OCI-LY1 (cell line): ENCODE results near the gene CAPRIN2.

Experiments
- H2AFZ ChIP-seq: fragments of 200-600 bp; sonication (generic), shearing (Covaris generic); 2 replicates; pipeline ENCODE4 v1.6.0; 2014; ENCODE audit warnings: antibody characterized with exemption, mild to moderate bottlenecking, low read length
- H3F3A ChIP-seq: fragments of 200-600 bp; sonication (generic), shearing (Covaris generic); 2 replicates; pipeline ENCODE4 v1.6.0; 2014; ENCODE audit warnings: mild to moderate bottlenecking, antibody characterized with exemption, low read length, moderate library complexity; ENCODE audit not compliant: insufficient read depth
- H3K27ac ChIP-seq: fragments of 200-600 bp; sonication (generic); 2 replicates; pipeline ENCODE4 v1.5.1; 2014; ENCODE audit warnings: low read length, mixed run types, mild to moderate bottlenecking, low read depth; ENCODE audit not compliant: poor library complexity, severe bottlenecking
- H3K27me3 ChIP-seq: fragments of 200-600 bp; sonication (generic); 2 replicates; pipeline ENCODE4 v1.6.0; 2014; ENCODE audit warnings: antibody characterized with exemption, mild to moderate bottlenecking, low read length, moderate library complexity; ENCODE audit not compliant: insufficient read depth
- H3K36me3 ChIP-seq: fragments of 200-600 bp; sonication (generic); 2 replicates; pipeline ENCODE4 v1.6.1; 2014; ENCODE audit warnings: mild to moderate bottlenecking, antibody characterized with exemption, low read length, moderate library complexity, mixed read lengths; ENCODE audit not compliant: insufficient read depth
- H3K4me1 ChIP-seq: fragments of 200-600 bp; sonication (generic); 2 replicates; pipeline ENCODE4 v1.5.1; 2014; ENCODE audit warnings: mild to moderate bottlenecking, low read length, moderate library complexity; ENCODE audit not compliant: insufficient read depth, severe bottlenecking
- H3K4me2 ChIP-seq: fragments of 200-600 bp; sonication (generic), shearing (Covaris generic); 2 replicates; pipeline ENCODE4 v1.6.1; 2014; ENCODE audit warnings: low read length
- H3K4me3 ChIP-seq: fragments of 200-600 bp; sonication (generic); 2 replicates; pipeline ENCODE4 v1.5.1; 2014; ENCODE audit warnings: low read length, low read depth, mild to moderate bottlenecking, mixed read lengths; ENCODE audit not compliant: poor library complexity, severe bottlenecking
- H3K79me2 ChIP-seq: fragments of 200-600 bp; shearing (Covaris generic); 2 replicates; pipeline ENCODE4 v1.6.1; 2016; ENCODE audit warnings: mixed run types, low read length, mixed read lengths; ENCODE audit not compliant: insufficient read depth
- H3K9ac ChIP-seq: fragments of 200-600 bp; sonication (generic), shearing (Covaris generic); 2 replicates; pipeline ENCODE4 v1.6.1; 2014; ENCODE audit warnings: mild to moderate bottlenecking, low read length, mixed read lengths
- H3K9me2 ChIP-seq: fragments of 200-600 bp; sonication (generic), shearing (Covaris generic); 2 replicates; pipeline ENCODE4 v1.6.1; 2014; ENCODE audit warnings: low read depth, mild to moderate bottlenecking, low read length, mixed read lengths
- H3K9me3 ChIP-seq: fragments of 200-600 bp; shearing (Covaris generic); 2 replicates; pipeline ENCODE4 v1.6.1; 2014; ENCODE audit warnings: low read length, mixed read lengths
- H4K20me1 ChIP-seq: fragments of 200-600 bp; sonication (generic), shearing (Covaris generic); 2 replicates; pipeline ENCODE4 v1.6.0; 2016; ENCODE audit warnings: mild to moderate bottlenecking, low read length; ENCODE audit not compliant: insufficient read depth
- CTCF ChIP-seq: fragments of 200-600 bp; sonication (generic), shearing (Covaris generic); IDR thresholded peaks from 2 replicates; pipeline ENCODE4 v1.5.1; 2017; ENCODE audit warnings: mild to moderate bottlenecking, antibody characterized with exemption, low read length, moderate library complexity, mixed read lengths
- EZH2 ChIP-seq: fragments of 200-600 bp; sonication (generic), shearing (Covaris generic); IDR thresholded peaks from 2 replicates; pipeline ENCODE4 v1.8.0; 2017; ENCODE audit warnings: borderline replicate concordance, mixed run types, mild to moderate bottlenecking, antibody characterized with exemption, low read length, moderate library complexity, mixed read lengths

CAPRIN2 gene

GRCh38 chr12:30696103-30696408 is 58.7 kb downstream of the CAPRIN2 start:
- H3K27me3 ChIP-seq: no peaks in the 10 kb centered on the region
- peak overlapping the region; percentile 76 for H2AFZ ChIP-seq
- H3K4me3 ChIP-seq: peak overlapping the region; percentile 79
- H3K9ac ChIP-seq: peak overlapping the region; percentile 76
- no peaks in the 10 kb centered on the region; the same call in 1 of the 2 replicates for H3K36me3 ChIP-seq
- no peaks in the 10 kb centered on the region for H3K9me3 ChIP-seq
- no peaks in the 10 kb centered on the region for H3F3A ChIP-seq
- H3K9me2 ChIP-seq: no peaks in the 10 kb centered on the region
- TF ChIP-seq EZH2 (no peak), CTCF (no peak)
- H4K20me1 ChIP-seq: no peaks in the 10 kb centered on the region
- H3K79me2 ChIP-seq: peaks cover 15% of the 10 kb centered on the region
- H3K4me1 ChIP-seq: peaks cover 20% of the 10 kb centered on the region
- H3K27ac ChIP-seq: no peak overlapping the region
- peak overlapping the region; percentile 71 for H3K4me2 ChIP-seq

GRCh38 chr12:30695199-30696102 is 59.3 kb downstream of the CAPRIN2 start, which contains the start of gene IPO8:
IPO8 (minus strand) TSS chr12:30695869; CDS start chr12:30695647, 222 bp downstream.
- Histone ChIP-seq H3K9me3 (no peaks in the 10 kb centered on the region), H2AFZ (peak within 1 kb of the TSS; percentile 76), H3K9me2 (no peaks in the 10 kb centered on the region), H3K4me3 (peak within 1 kb of the TSS; percentile 79), H3K9ac (peak within 1 kb of the TSS; percentile 76), H4K20me1 (no peaks in the 10 kb centered on the region), H3K27ac (peak within 1 kb of the TSS; percentile 15), H3K4me1 (peaks cover 20% of the 10 kb centered on the region), H3F3A (no peaks in the 10 kb centered on the region), H3K27me3 (no peaks in the 10 kb centered on the region), H3K36me3 (no peaks in the 10 kb centered on the region; the same call in 1 of the 2 replicates), H3K4me2 (peak within 1 kb of the TSS; percentile 71), H3K79me2 (peaks cover 20% of the 10 kb centered on the region)
- TF ChIP-seq CTCF: peak; percentile 42; the same call in 1 of the 2 replicates
- no peak for TF ChIP-seq EZH2

GRCh38 chr12:30694412-30695198 is 60.1 kb downstream of the CAPRIN2 start:
- Histone ChIP-seq H2AFZ (no peak overlapping the region), H3F3A (no peaks in the 10 kb centered on the region), H3K36me3 (peaks cover 5% of the 10 kb centered on the region), H3K4me3 (peak overlapping the region; percentile 79), H3K27me3 (no peaks in the 10 kb centered on the region), H3K9me2 (no peaks in the 10 kb centered on the region), H3K27ac (peak overlapping the region; percentile 45), H3K4me2 (peak overlapping the region; percentile 71), H3K9ac (peak overlapping the region; percentile 76), H3K4me1 (peaks cover 20% of the 10 kb centered on the region), H3K79me2 (peaks cover 22% of the 10 kb centered on the region), H4K20me1 (no peaks in the 10 kb centered on the region), H3K9me3 (no peaks in the 10 kb centered on the region)
- TF ChIP-seq EZH2: no peak
- no peak for TF ChIP-seq CTCF
